ENCODE data around the gene FNIP2.
"Not testable (repeated sequence)": the region's sequence is repeated elsewhere in the genome, so short reads cannot be mapped to it uniquely, and the experiment has no call there.

FNIP2 gene

GRCh38 chr4:158768555-158769174 lies at the start of gene FNIP2:
TSS of gene FNIP2 (plus strand) at chr4:158769026. CDS start at chr4:158769213, 187 bp downstream.
- no peak for DNase-seq (ENCODE audit: low read depth, low spot score)
- H3K27ac ChIP-seq, result peak within 1 kb of the TSS; percentile 50

GRCh38 chr4:158721680-158722079 lies 47.1 kb upstream of the FNIP2 start:
- H3K27ac ChIP-seq, result no peak overlapping the region
- DNase-seq (ENCODE audit: low read depth, low spot score), result no peak

- peak overlapping the region; percentile 75 for H3K27ac ChIP-seq
- DNase-seq (ENCODE audit: low read depth, low spot score), result no peak
Measured at GRCh38 chr4:158722291-158722916, 46.4 kb upstream of the FNIP2 start.

GRCh38 chr4:158722917-158723793 lies 45.7 kb upstream of the FNIP2 start, which contains the start of gene PPID:
TSS of gene PPID (minus strand) at chr4:158723396. CDS start at chr4:158723288, 108 bp downstream.
- peak within 1 kb of the TSS; percentile 75 for H3K27ac ChIP-seq
- DNase-seq (ENCODE audit: low read depth, low spot score), result no peak

GRCh38 chr4:158724637-158725036 lies 44.2 kb upstream of the FNIP2 start:
- no peak for DNase-seq (ENCODE audit: low read depth, low spot score)
- no peak overlapping the region for H3K27ac ChIP-seq

GRCh38 chr4:158726633-158727032 lies 42.2 kb upstream of the FNIP2 start:
- H3K27ac ChIP-seq, result no peak overlapping the region
- DNase-seq (ENCODE audit: low read depth, low spot score), result no peak

- no peak overlapping the region for H3K27ac ChIP-seq
- no peak for DNase-seq (ENCODE audit: low read depth, low spot score)
Measured at GRCh38 chr4:158728236-158728635, 40.6 kb upstream of the FNIP2 start.

GRCh38 chr4:158729716-158730559 lies 38.9 kb upstream of the FNIP2 start:
- no peak for DNase-seq (ENCODE audit: low read depth, low spot score)
- no peak overlapping the region for H3K27ac ChIP-seq

- no peak overlapping the region for H3K27ac ChIP-seq
- no peak for DNase-seq (ENCODE audit: low read depth, low spot score)
Measured at GRCh38 chr4:158738866-158739265, 30.0 kb upstream of the FNIP2 start.

- H3K27ac ChIP-seq, result no peak overlapping the region
- no peak for DNase-seq (ENCODE audit: low read depth, low spot score)
Measured at GRCh38 chr4:158739600-158739999, 29.2 kb upstream of the FNIP2 start.

GRCh38 chr4:158741326-158742021 lies 27.4 kb upstream of the FNIP2 start:
- H3K27ac ChIP-seq, result no peak overlapping the region
- no peak for DNase-seq (ENCODE audit: low read depth, low spot score)

- not testable (repeated sequence) for H3K27ac ChIP-seq; DNase-seq (ENCODE audit: low read depth, low spot score)
Measured at GRCh38 chr4:158746537-158746936, 22.3 kb upstream of the FNIP2 start.

GRCh38 chr4:158750379-158750778 lies 18.4 kb upstream of the FNIP2 start:
- no peak overlapping the region for H3K27ac ChIP-seq
- DNase-seq (ENCODE audit: low read depth, low spot score), result no peak

GRCh38 chr4:158754385-158755180 lies 14.2 kb upstream of the FNIP2 start:
- no peak for DNase-seq (ENCODE audit: low read depth, low spot score)
- H3K27ac ChIP-seq, result no peak overlapping the region

- not testable (repeated sequence) for H3K27ac ChIP-seq
Measured at GRCh38 chr4:158755819-158756218, 13.0 kb upstream of the FNIP2 start.

GRCh38 chr4:158756588-158756987 lies 12.2 kb upstream of the FNIP2 start:
- H3K27ac ChIP-seq, result no peak overlapping the region
- no peak for DNase-seq (ENCODE audit: low read depth, low spot score)

More at GRCh38 chr4:158755819-158756218, 13.0 kb upstream of the FNIP2 start:
- DNase-seq (ENCODE audit: low read depth, low spot score), result not testable (repeated sequence)

- no peak overlapping the region for H3K27ac ChIP-seq
- DNase-seq (ENCODE audit: low read depth, low spot score), result no peak
Measured at GRCh38 chr4:158758142-158758541, 10.7 kb upstream of the FNIP2 start.

GRCh38 chr4:158758703-158759102 lies 10.1 kb upstream of the FNIP2 start:
- DNase-seq (ENCODE audit: low read depth, low spot score), result no peak
- H3K27ac ChIP-seq, result no peak overlapping the region

- not testable (repeated sequence) for H3K27ac ChIP-seq; DNase-seq (ENCODE audit: low read depth, low spot score)
Measured at GRCh38 chr4:158759539-158759938, 9.3 kb upstream of the FNIP2 start.

Measured in epithelial cell of prostate (primary cell).